HG02759 (cell line): ENCODE data around the gene CCNG2.

Experiments
- ATAC-seq: cut with Tn5 transposase; IDR thresholded peaks from one replicate; pipeline ENCODE4 v1.9.1; 2021; ENCODE audit warnings: mild to moderate bottlenecking, moderate library complexity; ENCODE audit not compliant: unreplicated experiment

CCNG2 gene

GRCh38 chr4:77174426-77174825, 17.4 kb downstream of the CCNG2 start:
- ATAC-seq: no peak

GRCh38 chr4:77175201-77175611, 18.2 kb downstream of the CCNG2 start:
- no peak for ATAC-seq

GRCh38 chr4:77176640-77177039, 19.6 kb downstream of the CCNG2 start:
- no peak for ATAC-seq

GRCh38 chr4:77177199-77177598, 20.2 kb downstream of the CCNG2 start:
- no peak for ATAC-seq

GRCh38 chr4:77178560-77178959, 21.6 kb downstream of the CCNG2 start:
- ATAC-seq: no peak

GRCh38 chr4:77179519-77179918, 22.5 kb downstream of the CCNG2 start:
- no peak for ATAC-seq

- ATAC-seq: no peak
Observed at GRCh38 chr4:77181720-77182119, 24.7 kb downstream of the CCNG2 start.

- no peak for ATAC-seq
Observed at GRCh38 chr4:77183777-77184420, 26.9 kb downstream of the CCNG2 start.

GRCh38 chr4:77184974-77185373, 28.0 kb downstream of the CCNG2 start:
- no peak for ATAC-seq

GRCh38 chr4:77185686-77186085, 28.7 kb downstream of the CCNG2 start:
- ATAC-seq: no peak

GRCh38 chr4:77187322-77187721, 30.3 kb downstream of the CCNG2 start:
- ATAC-seq: no peak

- no peak for ATAC-seq
Observed at GRCh38 chr4:77188498-77189220, 31.7 kb downstream of the CCNG2 start.

- ATAC-seq: no peak
Observed at GRCh38 chr4:77189412-77189811, 32.4 kb downstream of the CCNG2 start.

- ATAC-seq: no peak
Observed at GRCh38 chr4:77190053-77190452, 33.0 kb downstream of the CCNG2 start.

- ATAC-seq: no peak
Observed at GRCh38 chr4:77193046-77193445, 36.0 kb downstream of the CCNG2 start.

GRCh38 chr4:77193511-77194102, 36.6 kb downstream of the CCNG2 start:
- ATAC-seq: peak; percentile 93

GRCh38 chr4:77194366-77194765, 37.4 kb downstream of the CCNG2 start:
- ATAC-seq: no peak

GRCh38 chr4:77194989-77195388, 38.0 kb downstream of the CCNG2 start:
- no peak for ATAC-seq

GRCh38 chr4:77196866-77197265, 39.9 kb downstream of the CCNG2 start:
- ATAC-seq: peak; percentile 29

- ATAC-seq: no peak
Observed at GRCh38 chr4:77197361-77197760, 40.4 kb downstream of the CCNG2 start.

GRCh38 chr4:77197831-77198230, 40.8 kb downstream of the CCNG2 start:
- ATAC-seq: no peak

- ATAC-seq: no peak
Observed at GRCh38 chr4:77199276-77199675, 42.3 kb downstream of the CCNG2 start.
